Keratinocyte (primary cell): ENCODE data around the gene LPXN. TPM values are rescaled to one million over a fixed set of nuclear protein-coding genes. Genes with fewer than 3 reads are reported as not detected.

Source experiments
- DNase-seq: peaks from one replicate; pipeline ENCODE4 v3.0.0-alpha.2; 2011; ENCODE audit warnings: low read depth, missing footprints, low spot score
- FAIRE-seq: peaks from 2 replicates; lab custom pipeline; 2011; peaks lifted over from hg19 to GRCh38; lab: Jason Lieb, UNC
- H2AFZ ChIP-seq: 2 replicates; pipeline ENCODE4 v1.6.0; 2012; ENCODE audit warnings: low read length, control low read depth, inconsistent platforms; ENCODE audit not compliant: control insufficient read depth
- H3K27ac ChIP-seq: 2 replicates; pipeline ENCODE4 v1.5.1; 2011; ENCODE audit warnings: low read length; ENCODE audit not compliant: control insufficient read depth, insufficient read depth
- H3K27me3 ChIP-seq: 3 replicates; pipeline ENCODE4 v1.6.0; 2011; ENCODE audit warnings: low read length; ENCODE audit not compliant: control insufficient read depth, insufficient read depth; ENCODE audit errors: extremely low read depth
- H3K36me3 ChIP-seq, 2 experiments: 2 replicates in 1 of 2; 3 replicates in 1 of 2; pipeline ENCODE4 v1.5.1; 2011; ENCODE audit warnings: low read length in 2 of 2, mild to moderate bottlenecking in 1 of 2; ENCODE audit not compliant: control insufficient read depth in 2 of 2, insufficient read depth in 2 of 2; ENCODE audit errors: extremely low read depth in 1 of 2
- H3K4me1 ChIP-seq: 3 replicates; pipeline ENCODE4 v1.5.1; 2011; ENCODE audit warnings: low read length; ENCODE audit not compliant: control insufficient read depth, insufficient read depth; ENCODE audit errors: extremely low read depth
- H3K4me2 ChIP-seq: 3 replicates; pipeline ENCODE4 v1.6.0; 2011; ENCODE audit warnings: low read depth, low read length; ENCODE audit not compliant: control insufficient read depth, insufficient read depth; ENCODE audit errors: extremely low read depth
- H3K4me3 ChIP-seq, 3 experiments: fragments of 200-600 bp in 1 of 3; sonication (generic) in 1 of 3; 2 replicates in 2 of 3; 3 replicates in 1 of 3; pipeline ENCODE4 v1.5.1; 2011 to 2016; ENCODE audit warnings: low read length in 3 of 3, mild to moderate bottlenecking in 3 of 3, control low read depth in 2 of 3, inconsistent platforms in 1 of 3, low read depth in 1 of 3, mixed read lengths in 1 of 3, mixed run types in 1 of 3, moderate library complexity in 1 of 3; ENCODE audit not compliant: control insufficient read depth in 2 of 3, insufficient read depth in 2 of 3; ENCODE audit errors: extremely low read depth in 1 of 3
- H3K79me2 ChIP-seq: 2 replicates; pipeline ENCODE4 v1.6.0; 2012; ENCODE audit warnings: low read length; ENCODE audit not compliant: control insufficient read depth, insufficient read depth
- H3K9ac ChIP-seq: 3 replicates; pipeline ENCODE4 v1.6.0; 2011; ENCODE audit warnings: low read length; ENCODE audit not compliant: control insufficient read depth, insufficient read depth; ENCODE audit errors: extremely low read depth
- H3K9me1 ChIP-seq: 3 replicates; pipeline ENCODE4 v1.6.0; 2011; ENCODE audit warnings: low read length; ENCODE audit not compliant: control insufficient read depth, insufficient read depth; ENCODE audit errors: extremely low read depth
- H3K9me3 ChIP-seq: 2 replicates; pipeline ENCODE4 v1.5.1; 2012; ENCODE audit warnings: low read depth, low read length; ENCODE audit not compliant: control insufficient read depth
- H4K20me1 ChIP-seq: 3 replicates; pipeline ENCODE4 v1.6.0; 2011; ENCODE audit warnings: low read length; ENCODE audit not compliant: control insufficient read depth, insufficient read depth; ENCODE audit errors: extremely low read depth
- CTCF ChIP-seq, 3 experiments: IDR thresholded peaks in 1 of 3; conservative IDR thresholded peaks in 1 of 3; optimal IDR thresholded peaks in 1 of 3; 2 replicates in 2 of 3; 3 replicates in 1 of 3; pipeline versions ENCODE3 to v1.5.1; 2011; ENCODE audit warnings: low read length in 3 of 3, mild to moderate bottlenecking in 3 of 3, moderate library complexity in 2 of 3, control low read depth in 1 of 3, inconsistent platforms in 1 of 3; ENCODE audit not compliant: insufficient read depth in 2 of 3; ENCODE audit errors: extremely low read depth in 1 of 3
- EZH2 ChIP-seq: IDR thresholded peaks from one replicate; pipeline ENCODE4 v1.6.1; 2012; ENCODE audit warnings: inconsistent platforms, mild to moderate bottlenecking, low read length, moderate library complexity
- dilution Hi-C: fragments of 300-500 bp; cut with MboI; formaldehyde crosslinking; loops from one replicate; pipeline ENCODE4 v1.7.0; 2020; ENCODE audit warnings: low sequenced_read_pairs; ENCODE audit not compliant: extremely low pct_ligation_motif_present
- polyA plus RNA-seq, 5 experiments: library from polyadenylated mRNA; depleted of rRNA in 3 of 5; stranded (reverse) in 3 of 5; stranded (forward) in 1 of 5; unstranded in 1 of 5; fragments of >200 nt; gene quantifications; 1 replicate in 1 of 5; 2 replicates in 3 of 5; 3 replicates in 1 of 5; pipeline versions ENCODE4 v1.2.1 to v1.2.3, GENCODE V29; 2011 to 2012; ENCODE audit warnings: missing spikeins in 2 of 5, low read depth in 1 of 5, low replicate concordance in 1 of 5

The LPXN gene
- polyA plus RNA-seq, 1 donor (not counting 4 experiments of a cell fraction or from before 2014, with no cell fraction given): 83.9 TPM

GRCh38 chr11:58530236-58530635 lies 45.4 kb downstream of the LPXN start:
- no peak overlapping the region for H3K27ac ChIP-seq
- H3K79me2 ChIP-seq: no peaks in the 10 kb centered on the region
- H4K20me1 ChIP-seq: no peaks in the 10 kb centered on the region
- no peaks in the 10 kb centered on the region for H3K27me3 ChIP-seq
- H2AFZ ChIP-seq: no peak overlapping the region
- peaks cover 3 to 17% of the 10 kb centered on the region in 2 experiments for H3K36me3 ChIP-seq
- no peaks in the 10 kb centered on the region for H3K9me3 ChIP-seq
- DNase-seq (no peak), FAIRE-seq (no peak)
- H3K4me1 ChIP-seq: no peaks in the 10 kb centered on the region
- H3K9ac ChIP-seq: no peak overlapping the region
- H3K4me2 ChIP-seq: no peak overlapping the region
- dilution Hi-C loops: no loop called here
- H3K9me1 ChIP-seq: no peaks in the 10 kb centered on the region
- no peak for TF ChIP-seq CTCF (optimal IDR thresholded peaks at IDR 0.05 in 1 of 3, IDR thresholded peaks at IDR 0.05 in 1 of 3, conservative IDR thresholded peaks at IDR 0.05 in 1 of 3; ENCODE audit: extremely low read depth in 1 of 3, insufficient read depth in 2 of 3, low read length in 3 of 3)
- no peak for TF ChIP-seq EZH2
- H3K4me3 ChIP-seq: no peak overlapping the region

- Histone ChIP-seq H3K79me2 (no peaks in the 10 kb centered on the region), H2AFZ (no peak overlapping the region), H3K9me1 (no peaks in the 10 kb centered on the region), H3K27me3 (no peaks in the 10 kb centered on the region), H3K4me1 (no peaks in the 10 kb centered on the region), H3K9ac (no peak overlapping the region), H3K9me3 (no peaks in the 10 kb centered on the region), H3K27ac (no peak overlapping the region), H4K20me1 (no peaks in the 10 kb centered on the region), H3K4me2 (no peak overlapping the region), H3K36me3 (peaks cover 3 to 17% of the 10 kb centered on the region in 2 experiments), H3K4me3 (no peak overlapping the region)
- dilution Hi-C loops: no loop called here
- TF ChIP-seq CTCF (optimal IDR thresholded peaks at IDR 0.05 in 1 of 3, IDR thresholded peaks at IDR 0.05 in 1 of 3, conservative IDR thresholded peaks at IDR 0.05 in 1 of 3; ENCODE audit: extremely low read depth in 1 of 3, insufficient read depth in 2 of 3, low read length in 3 of 3): no peak
- no peak for TF ChIP-seq EZH2
- DNase-seq: no peak
- FAIRE-seq: no peak
Measured at GRCh38 chr11:58527429-58527828, 48.2 kb downstream of the LPXN start.
